COLO829 (cell line): ENCODE results near the gene RNFT2.

Experiments used
- DNase-seq: peaks from one replicate; pipeline ENCODE4 v3.0.0; 2012; ENCODE audit warnings: low spot score

The RNFT2 gene

GRCh38 chr12:116879509-116880212 lies 141.5 kb downstream of the RNFT2 start:
- no peak for DNase-seq

GRCh38 chr12:116880213-116880816 lies 142.2 kb downstream of the RNFT2 start:
- DNase-seq, result no peak

- no peak for DNase-seq
Observed at GRCh38 chr12:116880817-116881324, 142.8 kb downstream of the RNFT2 start.

- DNase-seq, result no peak
Observed at GRCh38 chr12:116881325-116881876, 143.3 kb downstream of the RNFT2 start, which contains the start of gene HRK. TSS of gene HRK (minus strand) at chr12:116881441. CDS start at chr12:116881307, 134 bp downstream.

- DNase-seq, result no peak
Observed at GRCh38 chr12:116881877-116882507, 143.9 kb downstream of the RNFT2 start.

GRCh38 chr12:116882742-116883141 lies 144.6 kb downstream of the RNFT2 start:
- no peak for DNase-seq

- DNase-seq, result no peak
Observed at GRCh38 chr12:116884871-116885270, 146.8 kb downstream of the RNFT2 start.

GRCh38 chr12:116885491-116885890 lies 147.4 kb downstream of the RNFT2 start:
- DNase-seq, result no peak

- DNase-seq, result no peak
Observed at GRCh38 chr12:116887244-116887643, 149.1 kb downstream of the RNFT2 start.

- DNase-seq, result no peak
Observed at GRCh38 chr12:116887897-116888296, 149.8 kb downstream of the RNFT2 start.

GRCh38 chr12:116890330-116890729 lies 152.2 kb downstream of the RNFT2 start:
- no peak for DNase-seq

- DNase-seq, result no peak
Observed at GRCh38 chr12:116891019-116891418, 152.9 kb downstream of the RNFT2 start.

- no peak for DNase-seq
Observed at GRCh38 chr12:116892349-116893140, 154.4 kb downstream of the RNFT2 start.

- no peak for DNase-seq
Observed at GRCh38 chr12:116894913-116895312, 156.8 kb downstream of the RNFT2 start.

GRCh38 chr12:116896411-116896924 lies 158.4 kb downstream of the RNFT2 start:
- DNase-seq, result no peak

GRCh38 chr12:116897476-116897875 lies 159.4 kb downstream of the RNFT2 start:
- no peak for DNase-seq

- no peak for DNase-seq
Observed at GRCh38 chr12:116898669-116899068, 160.6 kb downstream of the RNFT2 start.

- no peak for DNase-seq
Observed at GRCh38 chr12:116901612-116902011, 163.5 kb downstream of the RNFT2 start.
